ENCODE data around the gene MRFAP1.

MRFAP1 gene

DNA sequence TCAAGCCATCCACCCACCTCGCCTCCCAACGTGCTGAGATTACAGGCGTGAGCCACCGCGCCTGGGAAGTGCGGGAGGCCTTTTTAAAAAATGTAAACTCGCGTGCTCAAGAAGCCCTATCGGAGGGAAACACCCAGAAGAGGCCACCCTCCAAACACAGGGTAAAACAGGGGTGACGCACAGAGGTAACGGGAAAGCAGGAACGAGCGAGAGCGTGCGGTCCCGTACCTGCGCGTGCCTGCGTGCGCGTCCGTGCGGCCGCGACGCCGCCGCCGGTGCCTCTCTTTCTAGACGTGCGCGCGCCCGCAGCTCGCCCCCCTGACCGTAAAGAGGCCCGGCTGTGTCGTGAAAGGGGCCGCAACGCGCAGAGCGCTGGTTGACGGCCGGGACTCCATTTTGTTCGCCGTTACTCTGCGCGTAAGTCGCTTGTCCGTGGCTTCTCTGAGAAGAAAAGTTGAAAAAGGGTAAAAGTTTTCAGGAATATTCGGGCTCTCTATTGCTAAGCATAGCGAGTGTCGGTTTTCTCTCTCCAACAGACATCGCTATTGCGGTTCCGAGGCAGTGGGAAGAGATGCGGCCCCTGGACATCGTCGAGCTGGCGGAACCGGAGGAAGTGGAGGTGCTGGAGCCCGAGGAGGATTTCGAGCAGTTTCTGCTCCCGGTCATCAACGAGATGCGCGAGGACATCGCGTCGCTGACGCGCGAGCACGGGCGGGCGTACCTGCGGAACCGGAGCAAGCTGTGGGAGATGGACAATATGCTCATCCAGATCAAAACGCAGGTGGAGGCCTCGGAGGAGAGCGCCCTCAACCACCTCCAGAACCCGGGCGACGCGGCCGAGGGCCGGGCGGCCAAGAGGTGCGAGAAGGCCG lies at the start of gene MRFAP1:
MRFAP1 (plus strand) TSS at position 394 of the 872 bp plus-strand sequence; CDS start at position 572, 178 bp downstream.
- peak; percentile 80 for DNase-seq (ENCODE audit: low read depth)

DNA sequence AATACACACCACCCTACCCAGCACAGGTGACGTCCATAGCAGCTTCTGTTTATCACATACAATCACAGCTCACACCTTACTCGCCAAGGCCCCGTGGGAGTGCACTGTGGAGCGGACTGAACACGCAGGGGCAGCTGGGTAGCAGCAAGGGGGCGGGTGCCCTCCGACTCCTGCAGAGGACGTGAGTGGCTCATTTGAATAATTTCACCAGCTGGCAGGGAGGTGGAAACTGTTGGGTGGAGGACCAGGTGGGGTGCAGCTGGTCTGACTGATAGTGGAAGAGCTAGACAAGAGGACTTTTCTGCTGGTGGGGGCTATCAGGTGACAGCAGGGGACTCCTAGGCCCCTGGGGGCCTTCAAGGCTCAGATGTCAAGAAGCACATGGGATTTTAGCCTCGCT lies 49.2 kb upstream of the MRFAP1 start:
- no peak for DNase-seq (ENCODE audit: low read depth)

DNA sequence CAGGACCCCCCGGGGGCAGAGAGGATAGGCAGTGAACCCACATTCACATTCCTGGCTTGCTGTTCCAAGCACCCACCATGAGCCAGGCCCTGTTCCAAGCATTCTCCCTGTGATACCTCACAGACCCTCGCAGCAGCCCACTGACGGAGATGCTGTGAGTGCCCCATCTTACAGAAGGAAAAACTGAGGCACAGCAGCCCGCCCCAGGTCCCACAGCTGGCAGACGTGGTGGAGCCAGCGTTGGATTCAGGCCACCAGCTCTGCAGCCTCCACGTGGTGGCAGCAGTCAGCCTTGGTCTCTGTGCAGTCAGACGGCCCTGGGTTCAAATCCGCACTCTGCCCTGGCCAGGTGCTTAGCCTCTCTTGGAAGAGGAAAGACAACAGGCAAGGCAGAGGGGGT lies 48.7 kb upstream of the MRFAP1 start:
- no peak for DNase-seq (ENCODE audit: low read depth)

DNA sequence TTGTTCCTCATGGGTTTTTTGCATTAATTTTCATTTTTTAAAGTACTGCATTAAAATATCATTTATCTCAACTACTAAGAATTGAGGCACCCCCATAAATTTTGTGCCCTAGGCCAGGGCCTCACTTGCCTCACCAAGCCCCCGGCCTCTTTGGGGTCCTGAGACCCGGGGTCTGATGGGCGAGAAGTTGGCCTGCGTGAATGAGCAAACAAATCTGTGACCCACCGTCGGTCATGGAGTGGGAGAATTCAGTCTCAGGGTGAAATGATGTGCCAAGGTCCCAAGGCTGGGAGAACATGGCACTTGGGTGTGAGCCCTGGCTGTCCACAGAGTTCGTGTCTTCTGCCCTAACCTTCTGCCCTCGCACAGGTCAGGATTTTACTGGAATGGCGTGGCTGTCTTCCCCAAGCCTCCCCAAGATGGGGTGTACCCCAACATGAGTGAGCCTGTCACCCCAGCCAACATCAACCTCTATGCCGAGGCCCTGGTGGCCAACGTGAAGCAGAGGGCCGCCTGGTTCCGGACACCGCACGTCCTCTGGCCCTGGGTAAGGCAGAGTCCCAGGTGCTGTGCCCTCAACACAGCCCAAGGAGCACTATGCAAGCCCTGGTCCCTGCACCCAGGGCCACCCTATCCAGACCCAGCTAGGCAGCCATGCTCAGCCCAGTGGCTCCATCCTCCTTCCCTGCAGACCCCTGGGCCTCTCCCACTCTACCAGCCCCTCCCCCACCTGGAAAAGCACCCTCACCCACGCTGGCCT lies 47.5 kb upstream of the MRFAP1 start:
- no peak for DNase-seq (ENCODE audit: low read depth)

DNA sequence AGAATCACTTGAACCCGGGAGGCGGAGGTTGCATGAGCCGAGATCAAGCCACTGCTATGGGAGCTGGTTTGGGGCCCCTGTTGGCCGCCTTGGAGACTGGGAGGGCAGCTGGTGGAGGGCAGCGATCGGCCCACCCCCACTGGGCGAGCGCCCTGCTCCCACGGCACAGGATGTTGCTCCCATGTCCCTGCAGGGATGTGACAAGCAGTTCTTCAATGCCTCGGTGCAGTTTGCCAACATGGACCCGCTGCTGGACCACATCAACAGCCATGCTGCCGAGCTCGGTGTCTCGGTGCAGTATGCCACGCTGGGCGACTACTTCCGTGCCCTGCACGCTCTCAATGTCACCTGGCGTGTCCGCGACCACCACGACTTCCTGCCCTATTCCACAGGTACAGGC lies 46.1 kb upstream of the MRFAP1 start:
- no peak for DNase-seq (ENCODE audit: low read depth)

DNA sequence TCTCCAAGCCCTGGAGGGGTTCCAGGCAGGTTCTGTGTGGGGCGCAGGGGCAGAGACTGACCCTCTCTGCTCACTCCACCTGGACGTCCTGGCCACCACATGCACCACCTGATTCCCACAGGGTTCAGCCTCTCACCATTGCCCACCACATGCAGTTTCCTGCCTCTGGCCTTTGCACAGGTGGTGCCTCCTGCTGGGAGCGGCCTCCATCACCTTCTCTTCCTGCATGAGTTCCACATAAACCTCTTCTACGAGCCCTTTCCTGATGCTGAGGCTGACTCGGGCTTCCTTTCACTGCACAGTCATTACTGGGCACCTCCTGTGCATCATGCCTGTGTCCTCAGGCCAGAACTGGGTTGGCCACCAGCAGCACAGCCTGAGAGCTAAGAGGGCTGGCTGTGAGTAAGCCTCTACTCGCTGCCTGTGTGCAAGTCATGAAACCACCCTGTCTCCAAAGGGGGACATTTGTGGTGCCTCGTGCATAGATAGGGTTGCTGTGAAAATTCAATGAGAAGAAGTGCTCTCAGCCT lies 45.6 kb upstream of the MRFAP1 start:
- no peak for DNase-seq (ENCODE audit: low read depth)

DNA sequence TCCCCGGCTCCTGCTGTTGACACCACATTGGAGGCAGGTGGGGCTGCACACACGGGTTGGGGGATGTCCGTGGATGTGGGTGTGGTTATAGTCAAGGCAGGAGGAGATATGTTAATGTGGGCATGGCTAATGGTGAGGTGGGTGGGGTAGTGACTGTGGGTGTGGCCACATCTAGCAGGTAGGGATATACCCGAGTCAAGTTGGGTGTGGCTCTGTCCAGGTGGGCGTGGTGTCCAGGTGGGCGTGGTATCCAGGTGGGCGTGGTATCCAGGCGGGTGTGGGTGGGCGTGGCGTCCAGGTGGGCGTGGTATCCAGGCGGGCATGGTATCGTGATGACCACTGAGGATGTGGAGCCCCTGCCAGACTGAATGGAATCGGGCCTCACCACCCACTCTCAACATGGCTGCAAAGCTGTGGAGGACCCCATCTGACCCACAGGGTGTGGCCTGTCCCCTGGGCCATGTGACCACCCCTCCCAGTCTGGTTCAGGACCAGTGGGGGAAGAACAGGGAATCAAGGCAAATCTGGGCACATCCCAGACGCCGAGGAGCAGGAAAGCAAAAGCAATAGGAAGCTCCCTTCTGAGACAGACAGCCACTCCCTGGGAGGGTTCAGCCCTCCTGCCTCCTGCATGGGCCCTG lies 44.5 kb upstream of the MRFAP1 start:
- DNase-seq (ENCODE audit: low read depth): no peak

DNA sequence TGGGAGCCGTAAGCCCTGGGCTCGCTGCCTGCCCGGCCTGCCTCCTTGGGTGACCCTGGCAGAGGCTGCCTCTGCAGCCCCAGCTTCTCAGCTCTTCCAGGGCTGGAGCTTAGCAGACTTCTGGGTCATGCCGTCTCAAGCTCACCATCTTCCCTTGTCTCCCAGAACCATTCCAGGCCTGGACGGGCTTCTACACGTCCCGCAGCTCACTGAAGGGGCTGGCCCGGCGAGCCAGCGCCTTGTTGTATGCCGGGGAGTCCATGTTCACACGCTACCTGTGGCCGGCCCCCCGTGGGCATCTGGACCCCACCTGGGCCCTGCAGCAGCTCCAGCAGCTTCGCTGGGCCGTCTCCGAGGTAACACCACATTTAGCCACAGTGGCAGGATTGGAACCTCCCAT lies 43.5 kb upstream of the MRFAP1 start:
- DNase-seq (ENCODE audit: low read depth): no peak

DNA sequence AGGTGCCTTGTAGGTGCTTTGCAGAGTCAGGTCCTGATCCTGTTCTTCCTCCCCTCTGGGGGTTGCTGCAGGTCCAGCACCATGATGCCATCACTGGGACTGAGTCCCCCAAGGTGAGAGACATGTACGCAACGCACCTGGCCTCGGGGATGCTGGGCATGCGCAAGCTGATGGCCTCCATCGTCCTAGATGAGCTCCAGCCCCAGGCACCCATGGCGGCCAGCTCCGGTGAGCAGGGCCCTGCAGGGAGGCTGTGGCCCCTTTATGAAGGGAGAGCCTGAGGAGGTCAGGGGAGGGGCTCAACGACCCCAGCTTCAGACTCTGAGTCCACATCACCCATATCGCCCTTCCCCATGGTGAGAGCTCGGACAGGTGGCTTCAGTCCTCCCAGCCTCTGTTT lies 42.4 kb upstream of the MRFAP1 start:
- no peak for DNase-seq (ENCODE audit: low read depth)

DNA sequence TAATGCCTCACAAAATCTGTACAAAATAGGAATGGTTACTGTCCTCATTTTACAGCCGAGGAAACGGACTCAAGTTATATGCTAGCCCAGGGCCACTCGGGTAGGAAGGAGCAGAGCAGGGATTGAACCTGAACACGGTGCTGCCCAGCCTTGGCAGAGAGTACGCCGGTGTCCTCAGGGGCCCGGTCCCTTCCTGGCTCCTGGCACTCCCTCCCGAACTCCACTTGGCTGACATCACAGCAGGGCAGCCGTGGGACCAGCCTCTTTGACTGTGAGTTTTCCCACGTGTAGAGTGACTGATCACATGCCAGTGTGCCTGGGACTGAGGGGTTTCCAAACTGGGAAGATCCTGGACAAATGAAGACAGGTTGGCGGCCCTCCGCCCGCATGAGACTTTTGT lies 41.8 kb upstream of the MRFAP1 start:
- DNase-seq (ENCODE audit: low read depth): no peak

DNA sequence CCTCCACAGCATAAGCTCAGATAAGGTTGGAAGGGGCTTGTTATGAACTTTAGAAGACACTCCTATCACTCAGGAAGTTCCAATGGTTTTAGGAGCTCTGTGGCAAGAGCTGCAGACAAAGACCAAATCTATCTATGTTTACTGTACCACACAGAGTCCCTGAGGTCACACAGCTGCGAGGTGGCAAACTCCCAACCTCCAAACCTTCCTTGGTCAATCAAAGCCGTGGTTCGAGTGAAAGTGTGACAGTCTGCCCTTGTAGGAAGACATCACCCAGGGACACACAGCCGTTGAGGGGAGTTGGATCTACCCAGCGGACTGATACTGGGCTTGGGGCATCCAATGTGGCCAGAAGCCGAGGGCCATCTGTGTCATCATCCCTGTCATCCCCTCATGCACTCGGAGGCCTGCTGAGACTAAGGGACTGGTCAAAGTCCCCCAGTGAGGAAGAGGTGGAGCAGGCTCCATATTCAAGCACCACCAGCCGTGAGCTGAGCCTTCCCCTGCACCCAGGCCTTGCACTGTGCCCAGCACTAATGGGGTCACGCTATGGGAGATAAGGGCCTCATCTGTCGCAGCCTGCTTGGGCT lies 38.7 kb upstream of the MRFAP1 start:
- DNase-seq (ENCODE audit: low read depth): no peak

DNA sequence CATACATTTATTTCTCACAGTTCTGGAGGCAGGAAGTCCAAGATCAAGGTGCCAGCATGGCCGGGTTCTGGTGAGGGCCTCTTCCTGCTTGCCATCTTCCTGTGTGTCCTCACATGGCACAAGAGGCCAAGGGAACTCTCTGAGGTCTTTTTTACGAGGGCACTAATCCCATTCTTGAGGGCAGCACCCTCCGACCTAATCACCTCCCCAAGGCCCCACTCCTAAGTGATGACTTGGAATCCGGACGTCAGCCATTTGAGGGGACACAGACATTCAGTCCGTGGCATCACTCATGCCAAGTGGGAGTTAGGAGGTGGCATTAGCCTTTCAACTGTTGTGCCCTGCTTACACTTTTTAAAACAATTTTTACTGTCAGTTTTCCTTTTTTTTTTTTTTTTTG lies 38.2 kb upstream of the MRFAP1 start:
- no peak for DNase-seq (ENCODE audit: low read depth)

DNA sequence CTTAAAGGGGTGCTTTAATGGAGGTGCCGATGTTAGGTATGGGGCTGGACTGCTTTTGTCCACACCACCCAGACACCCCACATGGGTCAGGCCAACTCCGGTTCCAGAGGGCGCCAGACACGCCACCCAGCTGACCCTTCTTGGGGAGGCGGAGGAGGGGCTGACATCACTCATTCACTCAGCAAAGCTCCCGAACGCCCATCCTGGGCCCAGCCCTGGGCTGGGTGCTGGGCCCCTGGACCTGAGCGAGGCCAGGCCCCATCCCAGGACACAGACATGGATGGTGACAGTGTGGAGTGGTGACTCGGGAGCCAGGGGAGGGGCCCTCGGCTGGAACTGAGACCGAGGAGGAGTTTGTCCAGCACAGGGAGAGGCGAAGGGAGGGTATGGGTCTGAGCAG lies 37.4 kb upstream of the MRFAP1 start:
- DNase-seq (ENCODE audit: low read depth): no peak

DNA sequence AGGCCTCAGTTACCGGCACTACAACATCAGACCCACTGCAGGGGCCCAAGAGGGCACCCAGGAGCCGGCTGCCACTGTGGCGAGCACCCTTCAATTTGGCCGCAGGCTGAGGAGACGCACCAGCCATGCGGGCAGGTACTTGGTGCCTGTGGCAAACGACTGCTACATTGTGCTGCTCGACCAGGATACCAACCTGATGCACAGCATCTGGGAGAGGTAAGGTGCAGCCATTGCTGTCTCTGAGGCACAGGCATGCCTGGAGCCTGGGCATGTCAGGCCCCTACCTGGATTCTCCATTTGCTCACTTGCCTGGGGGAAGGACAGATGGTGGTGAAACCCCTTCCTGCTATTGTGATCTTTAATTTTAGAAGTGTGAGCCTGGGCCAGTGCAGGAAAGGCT lies 35.4 kb upstream of the MRFAP1 start:
- no peak for DNase-seq (ENCODE audit: low read depth)

DNA sequence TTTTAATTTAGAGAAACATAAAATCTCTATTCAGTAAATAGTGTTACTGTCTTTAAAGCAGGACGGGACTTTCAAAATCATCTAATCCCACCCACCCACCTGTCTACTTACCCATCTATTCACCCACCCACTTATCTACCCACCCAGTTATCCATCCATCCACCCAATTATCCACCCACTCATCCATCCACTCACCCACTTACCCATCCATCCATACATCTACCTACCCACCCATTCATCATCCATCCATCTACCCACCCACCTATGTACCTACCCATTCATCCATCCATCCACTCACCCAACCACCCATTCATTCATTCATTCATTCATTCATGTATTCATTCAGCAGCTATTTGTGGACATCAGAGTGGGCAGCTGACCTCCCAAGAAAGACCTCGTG lies 34.9 kb upstream of the MRFAP1 start:
- no peak for DNase-seq (ENCODE audit: low read depth)

DNA sequence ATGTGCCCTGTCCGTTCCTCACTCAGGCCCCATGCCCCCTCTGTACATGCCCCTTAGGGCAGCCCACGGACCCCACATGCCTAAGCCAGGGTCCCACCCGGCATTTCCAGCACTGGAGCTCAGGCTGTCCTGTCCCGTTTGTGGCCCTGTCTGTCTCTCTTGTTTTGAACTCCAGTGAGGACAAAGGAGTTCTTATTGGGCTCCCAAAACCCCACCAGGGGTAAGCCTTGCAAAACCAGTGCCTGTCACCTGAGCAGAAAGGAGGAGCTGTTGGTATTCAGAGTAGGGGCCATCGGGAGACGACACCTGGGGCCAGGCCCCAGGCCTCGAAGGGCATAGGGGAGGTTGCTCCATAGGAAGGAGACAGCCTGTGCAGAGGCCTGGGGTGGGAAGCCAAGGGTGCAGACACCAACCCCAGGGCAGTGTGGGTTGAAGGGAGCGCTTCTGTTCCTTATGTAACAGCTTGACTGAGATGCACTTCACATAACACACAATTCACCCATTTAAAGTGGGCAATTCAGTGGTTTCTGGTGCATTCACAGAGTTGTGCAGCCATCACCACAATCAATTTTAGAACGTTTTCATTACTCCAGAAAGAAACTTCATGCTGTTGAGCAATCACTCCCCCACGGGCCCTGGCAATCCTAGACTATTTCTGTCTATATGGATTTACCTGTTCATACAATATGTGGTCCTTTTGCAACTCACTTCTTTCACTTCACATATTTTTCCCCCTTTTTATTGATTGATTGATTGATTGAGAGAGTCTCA lies 33.8 kb upstream of the MRFAP1 start:
- no peak for DNase-seq (ENCODE audit: low read depth)

DNA sequence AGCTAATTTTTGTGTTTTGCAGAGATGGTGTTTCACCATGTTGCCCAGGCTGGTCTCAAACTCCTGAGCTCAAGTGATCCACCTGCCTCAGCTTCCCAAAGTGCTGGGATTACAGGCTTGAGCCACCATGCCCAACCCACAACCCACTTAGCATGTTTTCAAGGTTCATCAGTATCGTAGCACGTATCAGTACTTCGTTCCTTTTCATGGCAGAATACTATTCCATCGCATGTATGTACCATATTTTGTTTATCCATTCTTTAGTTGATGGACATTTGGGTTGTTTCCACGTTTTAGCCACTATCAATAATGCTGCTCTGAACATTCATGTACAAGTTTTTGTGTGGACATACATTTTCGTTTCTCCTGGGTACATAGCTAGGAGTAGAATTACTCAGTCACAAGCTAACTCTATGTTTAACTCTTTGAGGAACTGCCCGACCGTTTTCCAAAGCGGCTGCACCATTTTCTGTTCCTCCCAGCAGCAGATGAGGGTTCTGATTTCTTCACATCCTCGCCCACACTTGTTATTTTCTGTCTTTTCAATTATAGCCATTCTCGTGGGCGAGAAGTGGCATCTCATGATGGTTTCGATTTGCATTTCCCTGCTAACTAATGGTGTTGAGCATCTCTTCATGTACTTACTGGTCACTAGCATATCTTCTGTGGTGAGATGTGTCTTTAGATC lies 33.0 kb upstream of the MRFAP1 start:
- no peak for DNase-seq (ENCODE audit: low read depth)

DNA sequence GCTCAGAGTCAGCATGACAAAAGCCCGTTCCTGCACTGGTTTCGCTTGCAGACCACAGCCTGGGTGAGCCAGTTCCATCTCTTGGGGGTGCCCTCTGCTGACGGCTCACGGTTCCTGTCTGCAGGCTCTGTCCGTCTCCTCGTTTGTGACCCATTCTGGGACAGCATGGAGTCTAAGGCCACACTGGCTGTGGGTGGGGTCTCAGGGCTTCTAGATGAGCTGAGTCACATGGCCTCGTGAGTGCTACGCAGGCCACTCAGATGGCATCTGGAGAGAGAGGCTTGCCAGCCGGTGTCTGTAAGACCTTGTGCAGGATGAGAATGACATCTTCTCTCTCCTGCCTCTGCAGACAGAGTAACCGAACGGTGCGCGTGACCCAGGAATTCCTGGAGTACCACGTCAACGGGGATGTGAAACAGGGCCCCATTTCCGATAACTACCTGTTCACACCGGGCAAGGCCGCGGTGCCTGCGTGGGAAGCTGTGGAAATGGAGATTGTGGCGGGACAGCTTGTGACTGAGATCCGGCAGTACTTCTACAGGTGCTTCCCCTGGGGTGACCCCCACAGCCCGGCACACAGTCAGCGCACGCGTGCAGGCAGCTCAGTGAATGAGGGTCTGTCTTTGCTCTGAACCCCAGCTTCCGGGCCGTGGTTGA lies 31.6 kb upstream of the MRFAP1 start:
- no peak for DNase-seq (ENCODE audit: low read depth)

DNA sequence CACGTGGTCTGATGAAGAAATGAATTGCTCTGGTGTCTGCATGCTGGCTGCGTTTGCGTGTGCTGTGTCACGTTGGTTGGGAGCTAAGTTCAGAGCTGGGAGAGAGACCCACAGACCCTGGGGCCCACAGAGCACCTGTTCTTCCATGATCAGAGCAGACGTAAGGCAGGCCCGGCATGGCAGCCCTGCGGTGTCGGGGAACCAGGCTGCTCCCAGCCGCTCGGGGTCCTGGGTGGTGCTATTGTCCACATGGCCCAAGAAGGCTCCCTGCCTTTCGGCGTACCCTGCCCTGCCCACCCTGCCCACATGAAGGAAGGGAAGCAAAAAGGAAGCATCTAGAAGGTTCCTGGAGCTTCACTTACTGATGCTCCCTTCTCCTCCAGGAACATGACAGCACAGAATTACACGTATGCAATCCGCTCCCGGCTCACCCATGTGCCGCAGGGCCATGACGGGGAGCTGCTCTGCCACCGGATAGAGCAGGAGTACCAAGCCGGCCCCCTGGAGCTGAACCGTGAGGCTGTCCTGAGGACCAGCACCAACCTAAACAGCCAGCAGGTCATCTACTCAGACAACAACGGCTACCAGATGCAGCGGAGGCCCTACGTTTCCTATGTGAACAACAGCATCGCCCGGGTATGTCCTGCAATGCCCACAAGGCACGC lies 30.9 kb upstream of the MRFAP1 start:
- no peak for DNase-seq (ENCODE audit: low read depth)
